Vagina (tissue), 2 donors: Measurements from ENCODE around the gene TACC3.

ENCODE experiments used
- CTCF ChIP-seq, 3 experiments: fragments of 450-650 bp in 2 of 3; fragments of 200-600 bp in 1 of 3; sonication (generic) in 1 of 3; IDR thresholded peaks; one replicate each; pipeline ENCODE4 v1.5.1; 2017 to 2019; ENCODE audit warnings: antibody characterized with exemption in 3 of 3, mild to moderate bottlenecking in 2 of 3, moderate library complexity in 2 of 3
- POLR2A ChIP-seq, 2 donors: fragments of 450-650 bp; IDR thresholded peaks; one replicate each; pipeline ENCODE4 v1.6.1; 2017; ENCODE audit warnings: antibody characterized with exemption in 2 of 2, mild to moderate bottlenecking in 2 of 2, moderate library complexity in 2 of 2
- POLR2AphosphoS5 ChIP-seq, 2 donors: sonication (generic); formaldehyde crosslinking; IDR thresholded peaks; one replicate each; pipeline ENCODE4 v1.9.0; 2017; ENCODE audit warnings: antibody characterized with exemption in 2 of 2, mild to moderate bottlenecking in 2 of 2, low read depth in 1 of 2; ENCODE audit not compliant: insufficient read depth in 1 of 2

- no peak for TF ChIP-seq CTCF (IDR thresholded peaks at IDR 0.05)
- TF ChIP-seq POLR2AphosphoS5 (IDR thresholded peaks at IDR 0.05; ENCODE audit: insufficient read depth in 1 of 2, low read depth in 1 of 2) = no peak
- no peak for TF ChIP-seq POLR2A (IDR thresholded peaks at IDR 0.05)
Measured at GRCh38 chr4:1744552-1744951, 23.2 kb downstream of the TACC3 start.
